Measurements from ENCODE around the gene USH2A.

USH2A gene

GRCh38 chr1:215911406-215911968, 511.8 kb downstream of the USH2A start:
- Histone ChIP-seq H3K27ac (no peak overlapping the region), H3K4me3 (no peak overlapping the region)
- no peak for TF ChIP-seq CTCF (IDR thresholded peaks at IDR 0.05)
- DNase-seq (ENCODE audit: low spot score) = no peak

- H3K27ac ChIP-seq = no peak overlapping the region
- no peak for TF ChIP-seq CTCF (IDR thresholded peaks at IDR 0.05)
- no peak overlapping the region for H3K4me3 ChIP-seq
- no peak for DNase-seq (ENCODE audit: low spot score)
Observed at GRCh38 chr1:215905493-215906115, 517.6 kb downstream of the USH2A start.

GRCh38 chr1:215900684-215901083, 522.6 kb downstream of the USH2A start:
- Histone ChIP-seq H3K4me3 (no peak overlapping the region), H3K27ac (no peak overlapping the region)
- no peak for TF ChIP-seq CTCF (IDR thresholded peaks at IDR 0.05)
- no peak for DNase-seq (ENCODE audit: low spot score)

GRCh38 chr1:215899901-215900300, 523.3 kb downstream of the USH2A start:
- no peak for TF ChIP-seq CTCF (IDR thresholded peaks at IDR 0.05)
- no peak overlapping the region for H3K27ac ChIP-seq
- no peak for DNase-seq (ENCODE audit: low spot score)
- H3K4me3 ChIP-seq = no peak overlapping the region

GRCh38 chr1:215895893-215896292, 527.4 kb downstream of the USH2A start:
- TF ChIP-seq CTCF (IDR thresholded peaks at IDR 0.05) = no peak
- no peak for DNase-seq (ENCODE audit: low spot score)
- no peak overlapping the region for H3K4me3 ChIP-seq
- no peak overlapping the region for H3K27ac ChIP-seq

GRCh38 chr1:215895276-215895675, 528.0 kb downstream of the USH2A start:
- H3K4me3 ChIP-seq = no peak overlapping the region

More at GRCh38 chr1:215895276-215895675, 528.0 kb downstream of the USH2A start:
- H3K27ac ChIP-seq = no peak overlapping the region
- no peak for DNase-seq (ENCODE audit: low spot score)
- TF ChIP-seq CTCF (IDR thresholded peaks at IDR 0.05) = no peak

Measured in coronary artery (tissue), 2 donors.